Measurements from ENCODE around the gene ASAH2B.
"Not testable (repeated sequence)": the region's sequence is repeated elsewhere in the genome, so short reads cannot be mapped to it uniquely, and the experiment has no call there.

GRCh38 chr10:50702997-50703396 is 36.7 kb upstream of the ASAH2B start:
- not testable (repeated sequence) for TF ChIP-seq CTCF, EZH2phosphoT487 (IDR thresholded peaks at IDR 0.05; ENCODE audit: low read length)
